Pulmonary artery endothelial cell (primary cell): ENCODE measurements around the gene LRRC32. TPM values are rescaled to one million over a fixed set of nuclear protein-coding genes. Genes with fewer than 3 reads are reported as not detected.
"Not testable (repeated sequence)": the region's sequence is repeated elsewhere in the genome, so short reads cannot be mapped to it uniquely, and the experiment has no call there.

ENCODE experiments used
- DNase-seq: peaks from one replicate; pipeline ENCODE4 v3.0.0-alpha.2; 2011; ENCODE audit warnings: low read depth, low spot score
- total RNA-seq: library from RNA; depleted of rRNA; stranded (reverse); fragments of >200 nt; gene quantifications from 2 replicates; pipeline ENCODE4 v1.2.3, GENCODE V29; 2014

LRRC32 gene
- total RNA-seq, 1 donor from 2014 or later: 16.1 TPM

DNA sequence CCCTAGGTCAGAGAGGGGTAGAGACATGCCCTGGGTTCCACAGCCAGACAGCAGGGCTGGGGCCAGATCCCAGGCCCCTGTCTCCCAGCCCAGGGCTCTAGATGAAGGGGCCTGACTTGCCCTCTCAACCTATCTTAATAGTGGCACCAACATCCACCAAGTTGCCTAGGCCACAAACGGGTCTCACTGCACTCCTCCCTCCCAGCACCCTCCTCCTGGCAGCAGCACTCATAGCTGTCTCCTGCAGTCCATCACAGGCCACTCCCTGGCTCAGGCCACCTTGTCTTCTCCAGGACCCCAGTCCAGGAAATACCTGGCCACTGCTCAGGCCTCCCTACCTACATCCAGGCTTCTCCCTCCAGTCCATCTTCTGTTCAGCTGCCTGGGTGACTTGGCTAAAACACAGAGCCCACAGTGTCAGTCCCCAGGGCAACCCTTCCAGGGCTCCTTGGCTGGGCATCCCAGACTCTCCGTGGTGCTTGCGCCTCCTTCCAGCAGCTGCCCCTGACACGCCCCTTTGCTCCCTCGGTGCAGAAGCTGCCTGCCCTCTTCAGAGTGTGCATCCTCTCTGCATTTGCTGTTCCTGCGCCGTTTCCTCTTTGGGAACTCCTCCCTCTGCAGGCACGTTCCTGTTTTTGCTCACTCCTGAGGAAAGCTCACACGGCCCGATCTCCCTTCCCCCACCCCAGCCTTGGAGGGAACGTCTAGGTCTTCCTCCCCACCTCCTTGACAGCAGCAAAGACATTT is 40.5 kb downstream of the LRRC32 start:
- peak; percentile 90 for DNase-seq

DNA sequence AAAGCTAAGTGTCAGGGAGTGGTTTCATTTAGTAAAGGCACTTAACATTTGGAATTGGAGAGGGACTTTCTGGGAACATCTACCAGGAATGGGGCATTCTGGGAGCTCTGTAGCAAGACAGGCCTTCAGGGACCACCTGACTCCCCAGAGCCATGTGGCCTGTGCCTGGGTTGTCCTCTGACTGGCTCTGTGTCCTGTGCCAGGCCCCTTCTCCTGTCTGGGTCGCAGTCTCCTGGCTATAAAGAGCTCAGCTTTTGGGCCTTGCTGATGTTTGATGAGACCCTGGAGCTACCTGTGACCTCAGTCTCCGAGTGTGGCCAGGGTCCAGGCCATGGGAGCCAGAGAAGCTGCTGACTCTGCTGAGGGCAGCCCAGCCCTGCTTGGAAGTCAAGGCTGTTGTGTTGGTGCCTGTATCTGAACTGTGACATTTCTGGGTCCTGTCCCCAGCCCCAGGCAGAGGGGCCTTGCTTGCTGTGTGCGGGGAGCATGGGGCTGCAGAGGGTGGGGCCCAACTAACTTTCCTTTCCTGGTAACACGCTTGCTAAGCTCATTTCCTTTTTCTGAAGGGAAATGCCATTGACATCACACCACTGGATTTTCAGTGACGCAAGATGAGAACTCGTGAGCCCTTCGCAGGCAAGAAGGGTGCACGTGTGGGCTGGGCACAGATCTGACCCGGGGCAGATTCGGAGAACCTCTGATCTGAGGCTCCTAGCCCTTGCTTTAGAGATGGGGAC is 41.3 kb downstream of the LRRC32 start:
- peak; percentile 93 for DNase-seq

DNA sequence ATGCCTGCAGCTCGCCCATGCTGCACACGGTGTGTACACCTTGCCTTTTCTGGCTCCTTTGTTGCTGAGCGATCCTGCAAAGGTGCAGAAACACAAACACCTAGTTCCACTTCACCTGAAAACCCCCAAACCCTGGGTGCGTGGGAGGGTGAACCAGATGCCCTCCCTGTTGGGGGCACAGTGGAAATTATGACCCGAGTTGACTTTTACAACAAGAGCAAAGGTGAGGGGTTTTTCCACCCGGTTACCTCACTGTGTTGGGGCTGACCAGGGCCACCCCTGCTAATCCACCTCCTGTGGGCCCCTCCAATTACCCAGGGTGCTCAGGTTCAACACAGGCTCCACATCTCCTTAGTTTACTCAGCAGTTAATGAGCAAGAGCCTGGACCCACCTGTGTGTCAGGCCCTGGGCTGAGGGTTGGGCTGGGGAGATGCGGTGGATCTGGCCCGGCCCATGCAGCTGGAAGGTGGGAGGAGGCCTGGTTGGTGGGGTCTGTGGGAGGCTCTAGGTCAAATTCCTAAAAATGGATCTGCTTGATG is 42.1 kb downstream of the LRRC32 start:
- no peak for DNase-seq

DNA sequence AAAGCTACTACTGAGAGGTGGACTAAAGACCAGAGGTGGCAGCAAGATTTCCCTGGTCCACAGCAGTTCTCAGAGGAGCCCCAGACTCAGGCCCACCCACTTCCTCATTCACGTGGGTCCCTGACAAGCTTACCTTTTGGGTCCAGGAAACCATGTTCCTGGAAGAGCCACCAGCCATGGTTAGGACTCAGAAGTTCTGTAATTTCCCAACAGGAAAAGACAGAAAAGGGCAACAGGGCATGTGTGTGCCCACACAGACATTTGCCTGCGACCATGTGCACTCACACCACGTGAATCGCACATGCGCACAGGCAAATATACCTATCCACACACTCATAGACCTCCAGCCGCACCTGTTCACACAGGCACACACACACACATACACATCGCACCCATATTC is 42.9 kb downstream of the LRRC32 start:
- no peak for DNase-seq

DNA sequence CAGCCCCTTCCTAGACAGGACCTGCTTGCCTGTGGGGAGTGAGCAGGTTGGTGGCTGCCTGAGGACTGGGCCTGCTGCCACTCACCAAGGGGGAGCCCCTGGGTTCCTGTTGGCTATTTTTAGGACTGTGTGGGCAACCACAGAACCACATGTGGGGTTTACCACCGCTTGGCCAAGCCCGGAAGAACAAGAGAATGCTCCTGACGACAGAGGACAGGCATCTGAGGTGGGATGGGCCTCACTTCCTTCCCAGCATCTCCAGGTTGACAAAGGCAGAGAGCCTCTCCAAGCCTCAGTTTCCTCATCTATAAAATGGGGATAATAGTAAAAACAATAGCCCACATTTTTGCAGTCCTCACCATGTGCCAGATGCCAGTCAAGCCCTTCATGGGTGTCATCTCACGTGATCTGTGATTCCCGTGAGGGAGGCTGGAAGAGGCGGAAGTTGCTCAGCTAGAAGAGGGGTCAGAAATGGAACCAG is 43.6 kb downstream of the LRRC32 start:
- DNase-seq: no peak

DNA sequence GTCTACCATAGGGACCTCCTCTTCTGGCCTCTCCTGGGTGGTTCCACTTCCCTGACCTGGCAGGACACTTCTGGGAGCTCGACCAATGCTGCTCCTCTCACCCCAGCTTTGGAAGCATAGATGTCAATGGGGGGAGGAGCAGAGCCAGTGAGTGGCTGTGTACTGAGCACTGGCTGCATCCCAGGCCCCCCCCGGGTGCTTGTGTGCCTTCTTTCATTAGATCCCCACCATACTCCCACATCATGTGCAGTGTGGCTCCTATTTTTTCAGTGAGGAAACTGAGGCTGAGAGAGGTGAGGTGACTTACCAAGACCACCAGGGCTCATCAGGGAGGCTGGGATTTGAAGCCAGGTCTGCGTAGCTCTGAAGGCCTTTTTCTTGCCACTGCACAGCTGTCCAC is 44.3 kb downstream of the LRRC32 start:
- no peak for DNase-seq

DNA sequence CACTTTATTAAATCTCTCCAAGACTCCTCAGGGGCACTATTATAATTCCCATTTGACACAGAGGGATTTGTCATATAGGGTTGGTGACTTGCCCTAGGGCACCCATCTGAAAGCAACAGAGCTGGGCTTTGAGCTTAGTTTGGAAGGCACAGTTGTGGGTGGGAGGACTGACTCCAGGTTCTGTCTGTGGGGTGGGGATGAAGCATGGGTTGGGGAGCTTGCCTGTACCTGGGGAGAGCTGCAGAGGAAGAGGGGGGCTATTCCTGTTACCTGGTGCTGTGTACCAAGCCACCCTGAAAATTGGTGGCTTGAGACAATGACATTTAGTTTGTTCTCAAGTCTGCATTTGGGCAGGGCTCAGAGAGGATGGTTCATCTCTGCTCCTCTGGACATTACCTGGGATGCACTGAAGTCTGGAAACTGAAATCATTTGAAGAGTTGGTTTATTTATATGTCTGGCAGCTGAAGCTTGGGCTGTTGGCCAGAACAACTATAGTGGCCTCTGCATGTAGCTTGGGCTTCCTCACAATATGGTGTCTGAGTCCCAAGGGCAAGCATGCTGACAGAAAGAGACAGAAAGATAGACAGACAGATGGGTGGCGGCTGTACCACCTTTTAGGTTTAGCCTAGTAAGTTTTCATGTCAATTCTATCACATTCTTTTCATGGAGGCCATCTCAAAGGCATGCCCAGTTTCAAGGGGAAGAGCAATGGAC is 44.9 kb downstream of the LRRC32 start:
- no peak for DNase-seq

DNA sequence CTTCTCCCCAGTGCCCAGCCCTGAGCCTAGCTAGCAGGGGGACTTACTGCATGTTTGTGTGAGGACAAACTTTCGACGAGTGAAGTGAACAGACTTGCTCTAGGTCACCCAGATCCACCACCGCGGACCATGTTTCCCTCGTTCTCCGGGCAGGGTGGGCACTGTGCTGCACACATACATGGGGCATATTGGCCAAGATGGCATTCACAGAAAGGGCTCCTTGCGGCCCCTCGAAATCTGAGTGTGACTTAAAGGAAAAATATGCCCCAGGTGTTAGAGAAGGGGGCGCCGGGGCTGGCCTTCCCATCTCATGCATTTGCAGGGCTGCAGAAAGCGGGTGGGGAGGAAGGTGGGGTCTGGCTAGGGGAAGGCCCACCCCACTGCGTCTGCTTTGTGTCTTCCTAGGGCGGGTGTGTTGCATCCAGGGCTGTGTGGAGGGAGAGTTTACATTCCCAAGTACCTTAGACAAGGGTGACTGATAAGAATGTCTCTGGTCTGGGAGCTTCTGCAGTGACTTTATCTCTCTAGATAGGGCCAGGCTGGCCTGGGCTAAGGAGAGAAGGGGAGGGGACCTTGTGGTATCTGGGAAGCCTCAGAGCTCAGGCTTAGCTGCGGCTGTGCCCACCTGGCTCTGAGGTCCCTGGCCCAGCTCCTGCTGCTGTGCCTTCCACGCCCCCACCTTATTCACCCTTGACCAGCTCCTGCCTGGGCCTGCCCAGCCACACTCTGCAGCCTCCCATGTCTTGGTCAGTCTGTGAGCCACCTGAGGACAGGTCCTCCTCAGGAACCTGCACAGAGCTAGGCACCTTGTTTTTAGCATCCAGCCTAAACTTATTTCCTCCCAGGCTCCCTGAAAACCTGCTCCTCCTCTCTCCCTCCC is 45.8 kb downstream of the LRRC32 start:
- no peak for DNase-seq

DNA sequence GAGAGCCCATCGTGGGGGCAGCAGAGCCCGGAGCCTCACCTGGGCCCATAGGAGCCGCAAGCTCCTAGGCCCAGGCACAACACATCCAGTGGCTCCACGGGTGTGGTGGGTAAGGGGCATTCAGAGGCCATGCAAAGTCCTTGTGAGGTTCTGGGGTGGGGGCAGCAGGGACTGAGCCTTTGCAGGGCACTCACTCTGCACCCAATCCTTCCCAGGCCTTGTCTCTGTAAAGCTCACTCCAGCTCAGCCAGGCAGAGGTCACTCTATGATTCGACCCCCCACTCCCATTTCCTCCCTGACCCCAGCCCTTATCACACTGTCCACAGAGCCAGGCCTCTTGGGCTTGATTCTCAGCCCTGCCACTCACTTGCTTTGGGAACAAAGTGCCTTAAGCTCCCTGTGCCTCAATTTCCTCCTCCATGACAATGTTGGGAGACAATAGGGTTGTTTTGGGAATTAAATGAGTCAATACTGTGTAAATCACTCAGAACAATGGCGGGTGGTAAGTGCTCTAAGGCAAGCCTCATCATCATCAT is 46.6 kb downstream of the LRRC32 start:
- DNase-seq: no peak

DNA sequence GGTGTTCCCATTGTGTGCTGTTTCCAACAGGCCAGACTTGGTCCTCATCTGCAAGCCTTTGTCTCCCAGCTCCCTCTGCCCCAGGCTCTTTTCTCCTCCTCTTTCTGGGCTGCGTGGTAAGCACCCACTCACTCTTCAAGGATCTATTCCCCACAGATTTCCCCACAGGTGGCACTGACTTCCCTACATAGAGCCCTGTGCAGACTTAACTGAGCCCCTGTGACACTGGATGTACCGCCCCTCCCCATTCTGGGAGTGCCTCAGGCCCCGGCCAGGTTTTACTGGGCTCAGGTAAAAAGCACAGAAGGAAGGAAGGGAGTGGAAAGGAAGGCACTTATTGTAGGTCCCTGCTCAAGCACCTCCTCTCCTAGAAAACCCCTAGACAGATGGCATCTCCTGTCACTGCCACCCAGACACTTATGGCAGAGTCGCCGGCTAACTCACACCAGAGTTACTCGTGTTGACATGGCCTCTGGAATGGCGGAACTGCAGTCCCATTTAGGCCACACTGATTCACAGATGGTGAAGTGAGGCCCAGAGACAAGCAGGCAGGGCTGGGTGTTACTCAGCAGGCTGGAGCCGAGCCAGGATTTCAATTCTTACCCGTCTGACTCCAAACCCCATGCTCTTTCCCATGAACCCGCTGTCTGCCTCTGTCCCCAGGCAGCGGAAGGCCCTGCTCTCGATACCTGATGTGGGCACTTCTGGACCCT is 47.2 kb downstream of the LRRC32 start:
- no peak for DNase-seq

DNA sequence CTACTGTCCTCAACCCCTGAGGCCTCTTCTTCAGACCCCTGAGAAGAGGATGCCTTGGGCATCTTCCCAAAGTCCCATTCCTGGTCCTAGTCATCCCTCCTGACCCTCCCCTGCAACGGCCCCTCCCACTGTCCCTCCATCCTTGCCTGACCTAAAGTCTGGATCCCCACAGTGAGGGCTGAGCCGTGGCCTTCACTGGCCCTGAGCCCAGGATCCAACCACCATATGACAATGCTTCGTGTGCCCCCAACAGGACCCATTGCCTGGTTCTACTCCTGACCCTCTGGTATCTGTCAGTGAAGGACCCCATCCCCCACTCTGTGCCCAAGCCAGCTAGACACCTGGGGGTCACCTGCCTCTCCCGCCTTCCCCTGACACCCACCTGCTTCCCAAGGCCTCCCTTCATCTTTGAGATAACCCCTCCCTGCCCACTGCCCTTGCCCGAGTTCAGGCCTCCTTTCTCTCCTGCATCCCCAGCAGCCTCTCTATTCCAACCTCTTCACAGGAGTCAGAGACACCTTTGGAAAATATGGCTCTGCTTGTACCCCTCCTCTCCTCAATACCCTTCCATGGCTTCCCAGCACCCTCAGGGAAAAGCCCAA is 48.0 kb downstream of the LRRC32 start:
- DNase-seq: no peak

DNA sequence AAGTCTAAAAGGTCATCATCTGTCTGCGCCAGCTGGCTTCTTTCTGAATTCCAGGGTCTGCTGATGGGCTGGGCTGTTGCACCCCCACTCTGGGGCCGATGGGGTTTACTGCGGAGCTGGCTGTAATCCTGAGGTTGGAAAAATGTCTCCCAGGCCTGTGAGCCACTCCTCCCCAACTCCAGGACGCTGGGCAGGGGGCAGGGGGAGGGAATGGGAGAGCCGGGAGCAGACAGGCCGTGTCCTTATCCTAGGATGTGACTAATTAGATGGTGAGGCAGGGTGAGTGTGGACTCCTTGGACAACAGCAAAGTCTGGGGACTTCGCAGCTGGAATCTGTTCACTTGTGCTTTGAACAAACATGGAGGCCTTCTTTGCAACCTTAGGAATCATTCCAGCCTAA is 48.7 kb downstream of the LRRC32 start:
- no peak for DNase-seq

DNA sequence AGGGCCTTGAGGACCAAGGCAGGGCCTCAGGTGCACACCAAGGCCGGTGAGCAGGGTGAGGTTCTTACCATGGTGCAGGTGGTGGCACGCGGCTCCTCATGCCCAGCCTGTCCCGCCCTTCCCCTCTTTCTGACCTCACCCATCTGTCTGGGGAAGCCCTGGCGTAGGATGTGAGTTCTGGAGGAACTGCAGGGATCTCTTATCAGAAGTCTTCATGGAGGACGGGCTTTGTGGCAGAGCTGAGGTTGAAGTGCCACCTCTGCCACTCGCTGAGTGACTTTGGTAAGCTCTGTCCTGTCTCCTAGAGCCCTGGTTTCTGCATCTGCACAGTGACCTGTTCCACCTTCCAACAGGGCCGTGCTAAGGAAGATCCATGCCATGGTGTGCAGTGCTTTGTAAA is 49.1 kb downstream of the LRRC32 start:
- no peak for DNase-seq

DNA sequence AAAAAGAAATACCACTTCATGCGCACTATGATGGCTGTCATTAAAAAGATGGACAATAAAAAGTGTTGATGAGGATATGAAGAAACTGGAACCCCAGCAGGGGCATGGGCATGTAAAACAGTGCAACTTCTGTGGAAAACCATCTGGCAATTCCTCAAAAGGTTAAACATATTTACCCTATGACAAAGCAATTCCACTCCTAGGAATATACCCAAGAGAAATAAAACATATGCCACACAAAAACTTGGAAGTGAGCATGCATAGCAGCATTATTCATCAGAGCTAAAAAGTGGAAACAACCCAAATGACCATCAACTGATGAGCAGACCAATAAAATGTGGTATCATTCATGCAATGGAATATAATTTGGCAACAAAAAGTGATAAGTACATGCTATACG is 50.1 kb downstream of the LRRC32 start:
- DNase-seq: no peak

DNA sequence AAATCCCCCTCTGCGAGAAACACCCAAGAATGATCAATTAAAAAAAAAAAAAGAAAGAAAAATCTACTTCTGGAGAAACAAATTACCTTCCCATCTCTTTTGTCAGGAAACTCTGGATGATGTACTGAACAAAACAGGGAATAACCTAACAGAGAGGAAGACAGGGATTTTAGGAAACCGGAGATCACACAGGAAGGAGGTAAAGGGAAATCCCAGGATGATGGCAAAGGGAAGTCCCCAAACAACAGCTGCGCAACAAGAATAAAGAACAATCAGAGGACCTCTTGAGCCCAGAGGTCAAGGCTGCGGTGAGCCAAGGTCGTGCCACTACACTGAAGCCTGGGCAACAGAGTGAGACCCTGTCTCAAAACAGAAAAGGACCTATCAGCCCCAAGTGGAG is 50.7 kb downstream of the LRRC32 start:
- not testable (repeated sequence) for DNase-seq

DNA sequence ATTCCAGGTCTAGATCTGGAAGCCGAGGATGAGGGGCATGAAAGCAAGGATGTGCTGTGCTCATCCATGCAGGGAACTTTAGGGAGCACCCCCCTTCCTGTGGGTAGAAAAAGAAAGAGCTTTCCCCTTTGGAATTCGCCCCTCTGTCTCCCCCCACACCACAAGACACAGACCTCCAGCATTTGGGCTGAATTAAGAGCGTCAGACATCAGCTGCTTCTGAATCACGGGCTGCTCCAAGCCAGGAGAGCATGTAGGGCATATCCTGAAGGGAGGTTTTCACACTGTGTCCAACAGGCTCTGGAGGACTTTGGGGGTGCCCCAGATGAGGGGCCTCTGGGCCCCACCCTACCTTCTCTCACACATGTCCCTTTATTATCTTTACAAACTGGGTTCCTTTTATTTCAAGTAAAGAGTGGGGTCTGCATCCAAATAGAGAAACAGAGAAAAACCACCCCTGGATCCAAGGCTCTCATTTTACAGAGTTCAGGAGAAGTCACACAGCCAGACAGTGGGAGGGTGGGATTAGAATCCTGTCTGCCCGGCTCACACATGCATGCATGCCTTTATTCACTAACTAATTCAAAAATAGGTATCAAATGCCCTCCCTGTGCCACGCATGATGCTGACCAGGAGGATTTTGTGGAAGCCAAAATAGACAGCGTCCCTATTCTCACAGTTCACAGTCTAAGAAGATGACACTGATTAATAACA is 52.8 kb downstream of the LRRC32 start:
- DNase-seq: no peak

DNA sequence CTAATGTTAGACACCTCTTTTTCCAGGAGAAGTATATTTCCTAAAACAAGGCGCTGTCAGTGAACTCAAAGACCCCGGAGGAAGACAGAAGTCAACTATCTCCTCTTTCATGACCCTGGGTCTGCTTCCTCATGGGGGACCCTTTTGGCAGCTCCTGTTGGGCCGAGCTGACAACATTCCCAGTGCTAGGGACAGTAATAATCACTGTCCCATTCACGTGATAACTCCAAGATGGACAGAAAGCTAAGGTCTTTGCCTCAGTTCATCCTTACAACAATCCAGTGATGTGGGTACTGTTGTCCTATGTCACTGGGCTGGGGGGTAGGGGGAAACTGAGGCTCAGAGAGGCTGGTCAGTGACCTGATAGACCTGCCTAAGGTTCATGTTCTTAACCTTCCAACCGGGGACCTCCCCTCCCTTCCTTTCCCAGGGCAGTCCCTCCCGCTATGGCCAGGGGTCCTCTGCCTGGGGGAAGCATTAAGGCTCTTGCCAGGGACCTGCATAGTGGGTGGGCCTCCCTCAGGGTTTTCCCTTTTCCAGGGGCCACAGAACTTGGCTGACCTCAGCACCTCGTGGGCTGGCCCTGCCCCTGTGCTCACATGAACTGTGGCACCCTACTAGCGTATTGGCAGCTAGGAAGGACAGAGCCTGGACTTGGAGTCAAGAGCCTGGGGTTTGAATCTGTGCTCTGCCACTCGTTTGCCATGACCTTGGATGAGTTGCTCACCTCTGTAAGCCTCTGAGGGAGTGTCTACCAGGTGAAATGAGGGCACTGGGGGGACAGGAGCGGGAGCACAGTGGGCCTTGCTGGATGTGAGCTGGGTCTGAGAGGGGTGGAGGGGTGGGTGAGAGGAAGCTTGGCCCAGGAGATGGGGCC is 53.6 kb downstream of the LRRC32 start:
- DNase-seq: no peak

DNA sequence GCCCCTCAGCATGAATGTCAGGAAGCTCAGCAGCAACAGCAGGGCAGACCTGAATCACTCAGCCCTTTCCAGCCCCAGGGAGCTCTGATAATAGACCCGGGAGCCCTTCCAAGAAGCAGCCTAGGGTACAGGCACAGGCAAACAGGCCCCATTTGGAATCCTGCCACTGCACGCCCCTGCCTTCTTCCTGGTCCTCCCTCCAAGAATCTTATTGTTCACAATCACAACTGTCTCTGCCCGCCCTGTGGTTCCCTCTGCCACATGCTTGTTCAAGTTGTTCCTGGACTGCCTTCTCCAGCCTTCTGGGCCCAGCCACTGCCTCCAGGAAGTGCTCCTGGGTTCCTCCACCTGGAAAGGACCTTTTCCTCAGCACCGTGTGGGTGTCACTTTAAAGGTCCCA is 54.6 kb downstream of the LRRC32 start:
- DNase-seq: peak; percentile 83
